GM12865 (cell line): ENCODE data around the gene SSU72.

ENCODE experiments used
- DNase-seq: peaks from one replicate; pipeline ENCODE4 v3.0.0; 2010; ENCODE audit warnings: low read depth
- H3K4me3 ChIP-seq: 2 replicates; pipeline ENCODE4 v1.5.1; 2011; ENCODE audit warnings: mild to moderate bottlenecking, low read depth, low read length, control low read depth
- CTCF ChIP-seq: IDR thresholded peaks from 2 replicates; pipeline ENCODE4 v1.5.1; 2011; ENCODE audit warnings: low read length, control low read depth, low read depth, inconsistent platforms; ENCODE audit not compliant: insufficient read depth; ENCODE audit errors: missing control alignments

The SSU72 gene

GRCh38 chr1:1547476-1547875 lies 27.2 kb downstream of the SSU72 start:
- TF ChIP-seq CTCF: no peak
- H3K4me3 ChIP-seq: no peak overlapping the region
- DNase-seq: no peak

GRCh38 chr1:1547011-1547410 lies 27.7 kb downstream of the SSU72 start:
- DNase-seq: no peak
- H3K4me3 ChIP-seq: no peak overlapping the region
- no peak for TF ChIP-seq CTCF

- no peak for TF ChIP-seq CTCF
- DNase-seq: no peak
- H3K4me3 ChIP-seq: no peak overlapping the region
Measured at GRCh38 chr1:1545946-1546737, 28.5 kb downstream of the SSU72 start.

- no peak overlapping the region for H3K4me3 ChIP-seq
- no peak for DNase-seq
- no peak for TF ChIP-seq CTCF
Measured at GRCh38 chr1:1544544-1544943, 30.1 kb downstream of the SSU72 start.

- no peak for TF ChIP-seq CTCF
- no peak overlapping the region for H3K4me3 ChIP-seq
- DNase-seq: no peak
Measured at GRCh38 chr1:1543706-1544099, 31.0 kb downstream of the SSU72 start.

GRCh38 chr1:1542766-1543705 lies 31.6 kb downstream of the SSU72 start:
- no peak for TF ChIP-seq CTCF
- no peak overlapping the region for H3K4me3 ChIP-seq
- no peak for DNase-seq
